ENCODE results near the gene PGBD1.
A peak's percentile ranks its signal among the peaks of the same experiment; 100 is the strongest.

Gene PGBD1

DNA sequence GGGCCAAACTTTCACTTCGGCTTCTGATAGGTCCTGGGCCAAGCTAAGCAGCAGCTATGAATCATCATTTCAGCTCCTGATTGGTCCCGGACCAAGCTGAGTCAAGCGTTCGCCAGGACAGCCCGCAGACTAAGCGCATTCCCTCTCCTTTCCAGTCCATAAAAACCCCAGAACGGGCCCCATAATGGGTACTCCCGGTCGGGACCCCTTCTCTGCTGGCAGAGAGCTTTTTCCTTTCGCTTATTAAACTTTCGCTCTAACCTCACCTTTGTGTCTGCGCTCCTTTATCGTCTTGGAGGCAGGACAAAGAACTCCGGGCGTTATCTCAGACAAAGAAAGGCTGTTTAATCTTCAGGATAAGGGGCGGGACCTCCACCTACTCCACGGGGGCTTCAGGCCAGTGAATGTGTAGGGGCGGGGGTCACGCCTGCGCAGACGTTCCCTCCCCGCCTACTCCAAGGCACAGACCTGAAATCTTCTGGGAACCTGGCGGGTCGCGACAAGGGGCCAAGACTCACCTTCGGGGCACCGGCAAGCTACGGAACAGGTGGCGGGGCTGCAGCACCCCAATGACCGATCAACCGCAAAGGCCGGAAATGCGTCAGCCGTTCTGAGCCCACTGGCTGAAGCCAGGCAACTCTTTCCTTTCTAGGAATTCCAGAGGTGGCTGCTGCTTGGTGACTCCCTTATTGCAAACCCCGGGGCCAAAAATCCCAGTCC lies 54.4 kb downstream of the PGBD1 start, which contains the start of gene ZSCAN31:
TSS of gene ZSCAN31 (minus strand) at position 585 of the 720 bp plus-strand sequence. CDS start 6,465 bp downstream, outside the sequence.
- peak; percentile 64 to 68 for DNase-seq (ENCODE audit: low read depth in 2 of 2)

DNA sequence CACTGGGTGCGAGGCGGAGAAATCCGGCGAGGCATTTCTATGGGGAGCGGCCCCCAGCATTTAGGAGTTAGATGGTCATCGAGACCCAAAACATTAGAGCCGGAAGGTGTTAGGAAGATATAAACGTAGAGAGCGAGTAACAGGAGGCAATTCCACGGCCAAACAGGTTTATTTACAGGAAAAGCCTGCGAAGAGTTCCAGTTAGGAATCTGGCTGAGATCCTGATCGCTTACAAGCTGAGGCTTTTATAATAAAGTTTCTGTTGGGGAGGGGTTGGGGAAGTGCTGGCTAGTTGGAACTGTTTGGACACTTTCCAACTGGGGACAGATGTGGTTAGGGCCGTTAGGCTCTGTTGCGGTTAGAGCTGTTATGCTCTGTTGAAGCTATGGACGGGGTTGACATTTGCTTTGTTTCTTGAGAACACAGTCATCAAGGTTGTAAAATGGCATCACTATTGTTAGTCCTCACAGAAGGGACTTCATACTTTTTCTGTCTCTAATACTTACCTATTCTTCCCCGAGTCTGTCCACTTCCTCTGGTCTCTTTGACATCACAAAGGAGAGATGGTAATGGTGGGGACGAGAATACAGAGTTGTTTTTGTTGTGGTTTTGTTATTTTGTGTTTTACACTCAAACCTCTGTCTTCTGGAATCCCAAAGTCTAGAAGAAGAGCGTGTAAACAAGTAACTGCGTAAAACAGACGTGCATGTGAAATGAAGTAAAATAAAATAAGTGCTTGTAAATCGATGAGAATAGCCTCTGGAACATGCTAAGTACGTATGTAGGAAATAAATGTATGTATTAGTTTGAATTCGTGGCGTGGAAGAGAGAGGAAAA lies 55.1 kb downstream of the PGBD1 start:
- no peak for DNase-seq (ENCODE audit: low read depth in 2 of 2)

- no peak for DNase-seq (ENCODE audit: low read depth in 2 of 2)
Observed at GRCh38 chr6:28337121-28337520, 55.7 kb downstream of the PGBD1 start.

GRCh38 chr6:28340310-28341095 lies 59.1 kb downstream of the PGBD1 start:
- no peak for DNase-seq (ENCODE audit: low read depth in 2 of 2)

DNA sequence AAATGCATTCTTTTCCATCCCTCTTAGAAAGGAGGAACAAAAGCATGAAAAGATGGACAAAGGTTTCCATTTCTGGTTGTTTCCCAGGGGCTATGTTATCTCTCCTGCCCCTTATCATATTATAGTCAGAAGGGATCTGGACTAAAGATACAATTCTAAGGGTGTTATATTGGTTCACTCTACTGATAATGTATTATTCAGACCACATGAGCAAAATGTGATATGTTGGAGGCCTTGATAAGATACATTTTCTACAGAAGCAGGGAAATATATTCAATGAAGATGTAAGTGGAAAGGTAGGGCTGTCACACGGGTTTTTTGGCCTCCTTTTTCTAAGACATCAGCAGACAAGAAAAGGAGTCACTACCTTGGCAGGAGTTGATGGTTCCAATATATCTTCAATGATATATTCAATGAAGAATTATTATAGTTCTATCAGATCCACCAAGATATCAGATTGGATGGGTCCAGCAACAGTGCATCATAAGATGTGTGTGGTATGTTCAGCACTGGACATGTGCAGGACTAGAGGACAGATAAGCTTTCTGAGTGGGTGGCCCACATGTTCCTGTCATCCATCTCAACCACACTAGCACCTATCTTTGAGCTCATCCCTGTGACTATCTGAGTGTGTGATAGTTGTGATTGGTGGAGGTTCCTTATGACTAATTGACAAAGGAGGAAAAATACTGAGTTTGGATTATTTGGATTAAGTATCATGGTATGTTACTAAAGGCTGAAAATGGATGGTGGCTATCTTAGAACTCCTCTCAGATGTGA lies 62.7 kb downstream of the PGBD1 start:
- no peak for DNase-seq (ENCODE audit: low read depth in 2 of 2)

DNA sequence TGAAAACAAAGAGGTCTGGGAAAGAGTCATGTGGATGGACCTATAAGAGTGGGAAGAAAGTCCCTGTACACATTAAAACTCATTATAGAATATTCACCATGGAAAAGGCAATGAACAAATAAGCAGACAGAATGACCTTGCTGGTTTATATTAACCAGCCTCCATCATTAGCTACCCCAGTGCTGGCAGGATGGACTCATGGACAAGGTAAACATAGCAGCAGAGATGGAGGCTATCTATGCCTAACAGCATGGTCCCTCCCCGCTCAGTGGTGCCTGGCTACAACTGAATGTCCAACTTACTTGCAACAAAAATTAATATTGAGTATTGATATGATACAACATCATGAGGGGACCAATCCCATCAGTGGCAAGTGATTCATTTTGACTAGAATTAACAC lies 63.8 kb downstream of the PGBD1 start:
- no peak for DNase-seq (ENCODE audit: low read depth in 2 of 2)

DNA sequence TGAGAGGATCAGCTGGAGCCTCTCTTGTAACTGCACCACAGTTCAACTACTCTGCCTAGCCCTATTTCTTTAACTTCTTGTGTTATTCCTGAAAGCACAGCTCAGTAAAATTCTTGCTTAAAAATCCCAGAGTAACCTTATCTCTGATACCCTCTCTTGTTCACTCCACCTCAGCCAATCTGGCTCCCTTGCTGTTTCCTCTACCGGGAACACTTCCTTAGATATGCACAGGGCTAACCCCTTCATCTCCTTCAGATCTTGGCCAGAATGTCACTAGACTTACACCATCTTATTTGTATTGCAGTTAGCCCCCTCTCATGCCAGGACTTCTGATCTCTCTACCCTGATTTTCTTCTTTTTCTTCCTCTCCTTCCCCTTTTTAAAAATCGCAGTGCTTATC lies 65.7 kb downstream of the PGBD1 start:
- DNase-seq (ENCODE audit: low read depth in 2 of 2) = no peak

DNA sequence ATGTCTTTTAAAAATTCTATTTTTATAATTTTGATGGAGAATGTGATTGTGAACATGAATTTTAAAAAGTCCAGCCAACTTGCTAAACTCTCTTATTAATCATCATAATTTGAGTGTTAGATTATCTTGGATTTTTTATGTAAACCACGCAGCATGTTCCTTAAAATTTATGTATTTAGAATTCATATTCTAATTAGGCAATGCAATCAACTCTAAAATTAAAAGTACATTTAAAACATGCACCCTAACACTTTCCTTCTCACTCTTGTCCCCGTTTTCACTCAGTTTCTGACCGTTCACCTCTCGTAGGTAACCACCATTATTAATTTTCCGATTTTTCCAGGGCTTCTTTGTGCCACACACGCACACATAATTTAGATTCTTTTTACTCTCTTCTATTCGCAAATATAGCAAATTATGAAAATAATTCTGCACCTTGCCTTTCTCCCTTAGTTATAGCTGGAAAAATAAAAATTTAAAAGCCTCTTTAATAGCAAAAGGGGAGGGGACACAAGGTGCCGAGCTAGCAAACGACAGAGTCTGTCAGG lies 68.0 kb downstream of the PGBD1 start:
- DNase-seq (ENCODE audit: low read depth in 2 of 2) = peak in 1 of 2 donors; percentile 78

DNA sequence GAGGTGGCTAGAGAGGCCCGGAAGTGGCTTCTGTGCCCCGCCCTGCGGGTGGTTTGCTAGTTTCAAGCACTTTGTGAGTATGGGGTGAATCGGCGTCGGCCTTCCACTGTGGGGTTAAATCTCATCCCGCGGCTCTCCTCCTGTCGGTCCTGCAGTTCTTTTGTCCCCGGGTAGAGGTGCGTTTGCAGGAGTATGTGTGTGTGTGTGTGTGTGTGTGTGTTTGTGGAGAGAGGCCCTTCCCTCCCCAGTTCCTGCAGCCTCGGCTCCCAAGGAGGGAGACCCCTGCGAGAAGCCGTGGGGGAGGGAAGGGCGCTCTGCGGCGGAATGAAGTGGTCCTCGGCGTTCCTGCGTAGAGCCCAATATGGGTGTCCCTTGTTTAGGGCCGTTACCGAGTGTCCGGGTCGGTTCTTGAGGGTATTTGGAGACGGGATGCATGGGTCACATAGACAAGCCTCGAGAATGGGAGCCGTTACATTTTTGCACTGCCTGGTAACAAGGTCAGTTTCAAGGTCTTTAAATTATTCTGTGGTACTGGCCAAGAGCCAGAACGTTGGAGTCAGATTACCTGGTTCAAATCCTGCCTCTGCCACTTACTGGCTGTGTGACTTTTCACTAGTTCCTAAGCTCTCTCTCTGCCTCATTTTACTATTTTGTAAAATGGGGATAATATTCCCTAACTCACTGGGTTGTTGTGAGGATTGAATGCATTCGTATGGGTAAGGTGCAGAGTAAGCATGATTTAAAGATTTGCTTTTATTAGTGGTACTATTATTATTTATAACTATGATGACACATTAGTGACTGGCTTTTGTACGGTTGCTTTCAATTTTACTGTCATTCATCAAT lies 68.7 kb downstream of the PGBD1 start, which contains the start of gene ZKSCAN3:
TSS of gene ZKSCAN3 (plus strand) at position 56 of the 846 bp plus-strand sequence. CDS start 9,640 bp downstream, outside the sequence.
- peak in 1 of 2 donors; percentile 79 for DNase-seq (ENCODE audit: low read depth in 2 of 2)

- no peak for DNase-seq (ENCODE audit: low read depth in 2 of 2)
Observed at GRCh38 chr6:28351087-28351486, 69.7 kb downstream of the PGBD1 start.

GRCh38 chr6:28351493-28351925 lies 70.1 kb downstream of the PGBD1 start:
- no peak for DNase-seq (ENCODE audit: low read depth in 2 of 2)
